ENCODE data around the gene CST9.

CST9 gene

GRCh38 chr20:23612396-23612795 lies 6.7 kb upstream of the CST9 start:
- no peak for DNase-seq (ENCODE audit: low read depth)
- TF ChIP-seq CTCF (conservative IDR thresholded peaks at IDR 0.05; ENCODE audit: control insufficient read depth, insufficient read depth, low read depth, low read length), result no peak
- no peak overlapping the region for H3K4me3 ChIP-seq (ENCODE audit: control insufficient read depth, low read depth, low read length)

- no peak for TF ChIP-seq CTCF (conservative IDR thresholded peaks at IDR 0.05; ENCODE audit: control insufficient read depth, insufficient read depth, low read depth, low read length)
- no peak overlapping the region for H3K4me3 ChIP-seq (ENCODE audit: control insufficient read depth, low read depth, low read length)
- no peak for DNase-seq (ENCODE audit: low read depth)
Observed at GRCh38 chr20:23609486-23610109, 3.9 kb upstream of the CST9 start.

- TF ChIP-seq CTCF (conservative IDR thresholded peaks at IDR 0.05; ENCODE audit: control insufficient read depth, insufficient read depth, low read depth, low read length), result no peak
- no peak for DNase-seq (ENCODE audit: low read depth)
- H3K4me3 ChIP-seq (ENCODE audit: control insufficient read depth, low read depth, low read length), result no peak overlapping the region
Observed at GRCh38 chr20:23608251-23608846, 2.6 kb upstream of the CST9 start.

- no peak overlapping the region for H3K4me3 ChIP-seq (ENCODE audit: control insufficient read depth, low read depth, low read length)
- no peak for TF ChIP-seq CTCF (conservative IDR thresholded peaks at IDR 0.05; ENCODE audit: control insufficient read depth, insufficient read depth, low read depth, low read length)
- DNase-seq (ENCODE audit: low read depth), result no peak
Observed at GRCh38 chr20:23607497-23608245, 2.0 kb upstream of the CST9 start.

DNA sequence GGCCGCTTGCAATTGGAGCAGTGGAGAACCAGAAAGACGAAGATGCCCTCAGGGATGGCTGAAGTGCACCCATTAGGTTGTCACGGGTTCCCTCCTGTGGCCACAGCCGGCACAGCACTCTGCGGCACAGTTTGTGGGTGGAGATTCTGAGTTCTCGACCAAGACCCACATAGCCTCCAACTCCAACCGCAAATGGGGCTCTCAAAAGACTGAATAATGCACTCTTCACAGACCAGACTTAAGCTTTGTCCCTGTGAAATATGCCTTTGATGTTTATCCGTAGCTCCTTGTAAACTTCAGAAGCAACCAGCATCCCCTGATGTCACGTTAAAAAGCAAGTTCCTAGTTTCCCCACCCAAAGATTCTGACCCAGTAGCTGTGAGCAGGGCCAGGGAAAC lies 934 bp upstream of the CST9 start:
- peak; percentile 94 for TF ChIP-seq CTCF (conservative IDR thresholded peaks at IDR 0.05; ENCODE audit: control insufficient read depth, insufficient read depth, low read depth, low read length)
- H3K4me3 ChIP-seq (ENCODE audit: control insufficient read depth, low read depth, low read length), result no peak overlapping the region
- DNase-seq (ENCODE audit: low read depth), result peak; percentile 77

DNA sequence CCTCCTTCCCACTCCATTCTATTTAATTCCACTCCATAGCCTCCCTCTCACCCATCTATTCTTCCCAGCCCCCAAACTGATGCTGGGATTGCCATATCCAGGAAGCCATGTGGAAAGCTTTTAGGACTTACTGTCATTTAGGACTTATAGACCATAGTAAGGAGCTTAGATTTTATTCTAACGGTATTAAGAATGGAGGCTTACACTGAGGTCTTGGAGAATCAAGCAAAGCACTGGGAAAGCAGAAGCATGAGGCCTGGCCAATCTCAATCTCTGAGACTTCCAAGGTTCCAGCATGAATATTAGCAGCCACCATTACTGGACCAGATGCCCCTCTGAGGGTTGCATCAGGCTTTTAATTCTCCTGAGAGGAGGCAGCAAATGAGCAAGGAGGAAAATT lies 1.4 kb downstream of the CST9 start:
- DNase-seq (ENCODE audit: low read depth), result no peak
- no peak for TF ChIP-seq CTCF (conservative IDR thresholded peaks at IDR 0.05; ENCODE audit: control insufficient read depth, insufficient read depth, low read depth, low read length)

More for the DNA sequence above, 1.4 kb downstream of the CST9 start:
- H3K4me3 ChIP-seq (ENCODE audit: control insufficient read depth, low read depth, low read length), result no peak overlapping the region

Data from fibroblast of mammary gland (primary cell).